ENCODE measurements around the gene CMIP. TPM values are rescaled to one million over a fixed set of nuclear protein-coding genes. Genes with fewer than 3 reads are reported as not detected.

CMIP gene
- total RNA-seq, 1 experiment from 2014 or later: 48.2 TPM

- Histone ChIP-seq H3K4ac (ENCODE audit: low read depth, low read length) (no peak overlapping the region), H4K91ac (ENCODE audit: insufficient read length, low read depth, low read length) (no peak overlapping the region), H3K9me3 (ENCODE audit: control insufficient read depth, low read depth, low read length) (no peaks in the 10 kb centered on the region), H2BK20ac (ENCODE audit: low read depth, low read length, poor library complexity, severe bottlenecking) (no peak overlapping the region), H2BK120ac (ENCODE audit: low read depth, low read length, poor library complexity, severe bottlenecking) (no peak overlapping the region), H2AK5ac (ENCODE audit: insufficient read length, low read length) (no peak overlapping the region), H3K56ac (ENCODE audit: insufficient read length, low read depth, low read length) (no peak overlapping the region), H4K8ac (replicated peaks; ENCODE audit: insufficient read length, low read depth, low read length) (no peak overlapping the region), H3K23me2 (ENCODE audit: insufficient read length, low read depth, low read length, poor library complexity, severe bottlenecking) (peaks cover 3% of the 10 kb centered on the region), H2BK12ac (ENCODE audit: insufficient read length, low read depth, low read length) (no peak overlapping the region), H3K79me2 (ENCODE audit: insufficient read depth, low read length) (no peaks in the 10 kb centered on the region), H3K9ac (ENCODE audit: extremely low read depth, insufficient read length, low read length) (no peak overlapping the region), H3K27ac (ENCODE audit: insufficient read length, low read depth, low read length) (no peak overlapping the region), H3T11ph (ENCODE audit: low read length) (no peak overlapping the region), H3K79me1 (ENCODE audit: insufficient read depth, low read depth, low read length, poor library complexity, severe bottlenecking) (no peaks in the 10 kb centered on the region), H3K4me2 (ENCODE audit: insufficient read depth, insufficient read length, low read length) (no peak overlapping the region), H4K5ac (ENCODE audit: insufficient read length, low read depth, low read length) (no peak overlapping the region), H4K20me1 (ENCODE audit: control insufficient read depth, insufficient read depth, insufficient read length) (no peaks in the 10 kb centered on the region), H3K23ac (ENCODE audit: insufficient read length, low read depth, low read length) (no peak overlapping the region), H2AFZ (ENCODE audit: low read length) (no peak overlapping the region), H3K4me1 (ENCODE audit: insufficient read depth, low read length) (no peaks in the 10 kb centered on the region), H3K14ac (ENCODE audit: insufficient read depth, low read length) (no peak overlapping the region), H3K18ac (ENCODE audit: insufficient read length, low read depth, low read length) (no peak overlapping the region), H2BK15ac (ENCODE audit: low read depth, low read length) (no peak overlapping the region), H2BK5ac (ENCODE audit: insufficient read length, low read length) (no peak overlapping the region), H3K27me3 (ENCODE audit: insufficient read depth, low read length) (no peaks in the 10 kb centered on the region)
- no peak for DNase-seq
- no peak for TF ChIP-seq CTCF (conservative IDR thresholded peaks at IDR 0.05)
- Mint-ChIP-seq H3K27ac (no peak overlapping the region), H3K4me1 (peaks cover 15% of the 10 kb centered on the region in 2 experiments), H3K4me3 (no peak overlapping the region), H3K36me3 (ENCODE audit: insufficient read depth in 1 of 3, low read depth in 3 of 3) (no peaks in the 10 kb centered on the region), H3K27me3 (ENCODE audit: low read depth) (peaks cover 2% of the 10 kb centered on the region; the same call in 1 of the 2 replicates), H3K9me3 (no peaks in the 10 kb centered on the region)
- WGBS (ENCODE audit: extremely low coverage, insufficient read length, low lambda C conversion rate): no CpG with 5 or more reads among the region's 6 CpGs
These were observed 290.2 kb downstream of the CMIP start for GRCh38 chr16:81734632-81735434.

All from H9 (cell line).